Ureter (tissue), 1 donor: ENCODE results near the gene MORN5. TPM values are rescaled to one million over a fixed set of nuclear protein-coding genes. Genes with fewer than 3 reads are reported as not detected.

ENCODE experiments used
- DNase-seq: peaks from one replicate; pipeline ENCODE4 v3.0.0-alpha.2; 2020; ENCODE audit warnings: low spot score
- total RNA-seq: library from RNA; stranded (reverse); gene quantifications from one replicate; pipeline ENCODE4 v1.2.4, GENCODE V29; 2023
- donor health status: DM: yes; HTN: yes; CAD: no.

Gene MORN5
- total RNA-seq, 1 donor from 2014 or later: 1.4 TPM

GRCh38 chr9:122190597-122191381, 31.1 kb downstream of the MORN5 start:
- peak; percentile 63 for DNase-seq

GRCh38 chr9:122191584-122191983, 31.9 kb downstream of the MORN5 start:
- DNase-seq: peak; percentile 59

DNA sequence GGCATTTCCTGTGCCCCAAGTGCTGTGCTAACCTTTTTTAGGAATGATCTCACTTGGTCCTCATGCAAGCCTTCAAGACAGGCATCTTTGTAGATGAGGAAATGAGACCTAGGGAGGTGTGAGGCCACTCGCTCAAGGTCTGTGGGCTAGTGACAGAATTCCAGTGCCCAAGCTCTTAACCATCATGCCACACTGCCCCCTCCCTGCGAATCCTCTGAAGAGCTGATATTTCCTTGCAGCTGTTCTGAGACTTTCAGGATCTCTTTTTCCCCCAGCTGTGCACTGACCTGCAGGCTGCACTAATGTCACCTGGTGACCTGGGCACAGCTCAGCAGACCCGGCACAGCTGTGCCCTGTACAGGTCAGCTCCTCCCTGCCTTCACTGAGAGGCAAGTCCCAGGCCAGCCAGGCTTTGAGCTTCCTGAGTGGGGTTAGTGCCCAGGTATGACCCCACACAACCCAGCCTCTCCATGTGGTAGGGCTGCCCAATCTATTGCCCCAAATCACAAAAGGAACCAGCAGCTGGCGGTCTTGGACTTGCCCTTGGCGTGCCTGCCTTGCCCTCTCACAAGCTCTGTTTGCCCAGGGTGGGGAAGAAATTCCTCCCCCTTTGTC, 32.7 kb downstream of the MORN5 start:
- no peak for DNase-seq

- no peak for DNase-seq
These were observed 33.3 kb downstream of the MORN5 start for GRCh38 chr9:122192914-122193525.

GRCh38 chr9:122193651-122194050, 33.9 kb downstream of the MORN5 start:
- DNase-seq: no peak

- no peak for DNase-seq
These were observed 36.2 kb downstream of the MORN5 start for GRCh38 chr9:122195875-122196274.

- DNase-seq: no peak
These were observed 37.7 kb downstream of the MORN5 start for GRCh38 chr9:122197426-122197825.

DNA sequence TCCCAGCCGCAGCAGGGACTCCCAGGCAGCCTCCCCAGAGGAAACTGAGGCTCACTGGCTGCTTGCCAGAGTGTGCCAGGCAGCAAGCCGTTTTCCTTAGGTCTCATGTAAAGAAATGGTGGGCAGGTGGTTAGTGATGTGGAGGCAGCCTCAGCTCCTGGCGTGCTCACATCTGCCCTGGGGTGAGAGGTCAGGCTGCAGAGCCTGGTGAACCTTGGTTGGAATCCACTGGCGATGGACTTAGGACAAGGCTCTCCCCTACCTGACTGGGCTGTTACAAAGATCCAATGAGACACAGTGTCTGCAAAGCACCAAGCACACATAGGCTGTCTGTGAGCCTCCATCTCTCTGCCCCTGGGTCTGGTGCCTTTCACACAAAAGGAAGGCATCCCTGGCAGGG, 38.2 kb downstream of the MORN5 start:
- no peak for DNase-seq

GRCh38 chr9:122200960-122201595, 41.4 kb downstream of the MORN5 start:
- DNase-seq: no peak

- no peak for DNase-seq
These were observed 41.9 kb downstream of the MORN5 start for GRCh38 chr9:122201641-122202040.

- DNase-seq: no peak
These were observed 42.4 kb downstream of the MORN5 start for GRCh38 chr9:122202111-122202510.

DNA sequence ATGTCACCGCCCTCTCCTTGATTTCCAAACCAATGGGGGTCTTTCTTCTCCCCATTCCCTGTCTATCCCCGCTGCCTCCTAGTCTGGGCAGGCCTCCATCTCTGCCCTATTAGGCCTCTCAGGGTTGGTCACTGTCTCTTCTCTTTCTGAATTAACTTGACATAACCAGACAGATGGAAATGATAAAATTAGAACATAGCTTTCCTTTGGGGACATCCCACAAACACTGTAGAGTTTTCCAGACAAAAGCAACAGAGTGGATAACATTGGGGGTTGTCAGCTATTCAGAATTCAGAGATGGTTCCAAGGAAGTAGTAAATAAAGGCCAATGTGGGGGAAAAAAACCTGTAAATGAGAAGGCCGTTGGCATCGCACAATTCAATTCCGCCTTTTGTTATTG, 44.3 kb downstream of the MORN5 start:
- DNase-seq: no peak

DNA sequence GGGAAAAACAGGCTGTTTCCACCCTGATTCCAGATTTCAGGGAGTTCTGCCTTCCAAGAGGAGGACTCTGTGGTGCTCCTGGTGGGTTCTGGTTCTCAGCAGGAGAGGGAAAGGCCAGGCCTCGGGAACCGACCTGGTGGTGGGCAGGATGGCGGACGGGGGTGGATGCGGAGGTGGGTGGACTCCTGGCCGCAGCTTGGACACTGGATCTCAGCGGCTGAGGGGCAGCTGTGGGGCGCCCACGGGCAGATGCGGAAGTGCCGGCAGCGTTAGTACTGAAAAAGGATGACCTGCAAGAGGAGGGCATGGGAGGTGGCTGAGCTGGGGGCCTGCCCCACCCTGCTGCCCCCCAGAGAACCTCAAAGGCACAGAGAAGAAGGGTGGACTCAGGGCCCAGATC, 44.8 kb downstream of the MORN5 start:
- no peak for DNase-seq

- DNase-seq: no peak
These were observed 45.5 kb downstream of the MORN5 start for GRCh38 chr9:122205176-122205575.

DNA sequence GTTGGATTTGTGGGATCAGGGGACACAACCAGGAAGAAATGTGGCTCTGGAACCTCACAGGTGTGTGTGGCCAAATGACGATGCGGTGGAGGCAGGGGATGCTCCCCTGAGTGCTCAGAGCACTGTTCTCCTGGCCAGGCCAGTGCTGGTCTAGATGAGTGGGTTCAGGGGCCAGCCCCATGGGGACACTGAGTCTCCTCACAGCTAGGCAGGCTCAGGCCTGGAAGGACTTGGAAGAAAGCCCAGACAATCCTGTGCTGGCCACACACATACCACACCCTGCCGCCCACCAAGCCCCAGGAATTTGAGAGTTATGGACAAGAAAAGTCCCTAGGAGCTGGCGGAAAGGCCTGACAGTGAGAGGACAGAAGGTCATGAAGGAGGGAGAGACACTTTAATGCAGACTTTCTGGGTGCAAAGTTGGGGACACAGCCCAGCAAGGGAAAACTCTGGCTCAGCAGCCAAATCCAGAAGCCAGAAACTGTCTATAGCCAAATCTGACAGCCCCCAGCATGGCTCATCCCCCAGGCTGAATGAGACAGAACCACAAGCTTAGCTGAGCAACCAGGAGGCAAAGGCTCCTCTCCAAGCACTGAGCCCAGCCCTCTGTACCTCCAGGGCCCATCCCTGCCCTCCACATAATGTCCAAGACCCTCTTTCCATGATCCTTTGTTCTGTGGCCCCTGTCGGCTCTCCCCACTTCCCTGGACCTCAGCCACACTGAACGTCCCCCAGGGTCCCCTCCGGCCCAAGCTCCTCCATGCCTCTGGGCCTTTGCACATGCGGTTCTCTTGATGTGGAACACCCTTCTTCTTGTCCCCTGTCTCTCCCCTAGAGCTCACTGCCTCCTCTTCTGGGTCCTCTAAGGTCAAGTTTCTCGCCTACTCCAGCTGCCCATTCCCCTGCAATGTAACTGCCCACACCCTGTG, 46.7 kb downstream of the MORN5 start:
- DNase-seq: no peak

DNA sequence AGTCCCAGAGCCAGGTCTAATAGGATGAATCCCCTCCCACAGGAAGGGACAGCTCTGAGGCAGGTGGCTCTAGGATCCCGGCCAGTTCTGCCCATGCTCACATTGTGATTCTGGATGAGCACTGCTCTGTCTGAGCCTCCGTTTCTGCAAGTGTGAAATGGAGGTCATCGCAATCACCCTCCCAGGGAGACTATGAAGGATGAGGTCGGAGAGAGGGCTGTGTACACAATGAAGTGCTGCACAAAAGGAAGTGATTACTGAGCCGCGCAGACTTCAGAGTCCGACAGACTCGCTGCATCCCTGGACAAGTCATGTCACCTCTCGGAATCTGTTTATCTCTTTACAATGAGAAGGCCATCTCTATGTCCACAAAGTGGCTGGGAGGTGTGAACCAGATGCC, 47.4 kb downstream of the MORN5 start:
- no peak for DNase-seq

GRCh38 chr9:122209451-122209850, 49.7 kb downstream of the MORN5 start:
- no peak for DNase-seq

GRCh38 chr9:122212473-122213004, 52.8 kb downstream of the MORN5 start:
- no peak for DNase-seq

GRCh38 chr9:122213102-122213588, 53.4 kb downstream of the MORN5 start:
- DNase-seq: no peak

DNA sequence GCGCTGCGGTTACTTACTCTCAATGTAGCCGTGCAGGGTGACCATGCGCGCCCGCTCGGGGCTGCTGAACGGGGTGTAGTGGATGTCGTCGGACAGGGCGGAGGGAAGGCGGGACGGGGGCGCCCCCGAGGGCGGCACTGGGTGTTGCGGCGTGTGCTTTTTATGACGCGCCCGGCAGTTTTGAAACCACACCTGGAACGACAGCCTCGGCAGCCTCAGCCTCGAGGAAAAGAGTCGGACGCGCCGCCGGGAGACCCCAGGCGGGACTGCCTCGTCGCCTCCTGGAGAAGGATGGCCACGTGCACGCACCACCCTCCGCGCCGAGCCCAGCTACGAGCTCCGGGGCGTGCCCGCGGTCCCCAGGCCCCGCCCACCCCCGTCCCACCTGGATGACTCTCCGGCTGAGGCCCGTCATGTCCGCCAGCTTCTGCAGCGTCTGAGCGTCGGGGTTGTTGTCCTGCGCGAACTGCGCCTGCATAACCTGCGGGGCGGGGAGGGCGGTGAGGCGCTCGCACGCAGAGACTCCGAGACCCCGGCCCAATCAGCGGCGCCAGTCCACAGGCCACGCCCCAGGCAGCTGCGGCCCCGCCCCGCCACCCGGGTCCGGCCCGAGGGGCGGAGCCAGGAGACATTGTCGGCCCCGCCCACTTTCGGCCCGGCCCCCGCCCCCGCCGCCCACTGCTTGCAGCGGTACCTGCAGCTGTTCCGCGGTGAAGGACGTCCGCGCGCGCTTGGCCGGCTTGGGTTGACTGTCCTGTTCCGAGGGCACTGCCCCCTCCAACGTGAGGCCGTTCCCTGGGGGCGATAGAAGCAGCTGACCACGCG, 54.1 kb downstream of the MORN5 start:
- no peak for DNase-seq
